K562 (cell line): Measurements from ENCODE around the gene ACOT13. TPM values are rescaled to one million over a fixed set of nuclear protein-coding genes. Genes with fewer than 3 reads are reported as not detected.
A peak's percentile ranks its signal among the peaks of the same experiment; 100 is the strongest.

Experiments
- CXXC5 ChIP-seq: fragments of 250-450 bp; sonication (Bioruptor Pico); IDR thresholded peaks from 2 replicates; pipeline ENCODE4 v1.8.0; 2022; ENCODE audit warnings: inconsistent platforms, mild to moderate bottlenecking, moderate library complexity
- DEAF1 ChIP-seq: fragments of 450-650 bp; formaldehyde crosslinking; IDR thresholded peaks from 2 replicates; pipeline ENCODE4 v1.4.0; 2020; ENCODE audit warnings: mild to moderate bottlenecking, moderate library complexity
- ELF1 ChIP-seq: fragments of 200-800 bp; sonication (Bioruptor generic); IDR thresholded peaks from 2 replicates; pipeline ENCODE4 v1.6.1; 2016; ENCODE audit warnings: missing genetic modification characterization, missing compliant biosample characterization
- EWSR1 ChIP-seq: fragments of 450-650 bp; IDR thresholded peaks from 2 replicates; pipeline ENCODE4 v1.6.1; 2018; ENCODE audit warnings: borderline replicate concordance, mild to moderate bottlenecking, low read depth, moderate library complexity; ENCODE audit not compliant: partially characterized antibody
- HMBOX1 ChIP-seq: sonication (generic); IDR thresholded peaks from 2 replicates; pipeline ENCODE4 v1.6.1; 2016
- HNRNPLL ChIP-seq: fragments of 200-400 bp; formaldehyde crosslinking; IDR thresholded peaks from 2 replicates; pipeline ENCODE4 v1.6.1; 2017; ENCODE audit warnings: low read length, low read depth, mild to moderate bottlenecking; ENCODE audit not compliant: poor library complexity, severe bottlenecking
- MECOM ChIP-seq: fragments of 250-450 bp; sonication (Bioruptor Pico); IDR thresholded peaks from 2 replicates; pipeline ENCODE4 v1.8.0; 2022; ENCODE audit warnings: inconsistent platforms
- NKRF ChIP-seq: fragments of 450-650 bp; IDR thresholded peaks from 2 replicates; pipeline ENCODE4 v1.6.1; 2016; ENCODE audit warnings: borderline replicate concordance
- NRF1 ChIP-seq, 2 experiments: fragments of 450-650 bp; IDR thresholded peaks in 1 of 2; conservative IDR thresholded peaks in 1 of 2; 2 replicates each; pipeline ENCODE4 v1.6.1; 2014; ENCODE audit warnings: mild to moderate bottlenecking in 2 of 2
- RBBP5 ChIP-seq: fragments of 200-600 bp; sonication (generic); IDR thresholded peaks from 2 replicates; pipeline ENCODE4 v1.6.1; 2012; ENCODE audit warnings: borderline replicate concordance, mild to moderate bottlenecking, low read length, control low read depth, inconsistent platforms; ENCODE audit not compliant: insufficient read depth, poor library complexity, severe bottlenecking
- SNRNP70 ChIP-seq: fragments of 200-400 bp; formaldehyde crosslinking; optimal IDR thresholded peaks from 2 replicates; pipeline ENCODE3; 2017; ENCODE audit warnings: low read depth, low read length
- ZNF551 ChIP-seq: fragments of 250-450 bp; sonication (Bioruptor Pico); IDR thresholded peaks from 2 replicates; pipeline ENCODE4 v1.5.0; 2021; ENCODE audit warnings: mild to moderate bottlenecking, moderate library complexity
- polyA plus RNA-seq, 8 experiments: library from polyadenylated mRNA; depleted of rRNA in 4 of 8; stranded (reverse) in 5 of 8; unstranded in 3 of 8; fragments of >200 nt; fragmentation: Nextera tagmentation in 2 of 8; fragmentation: Illumina TruSeq in 1 of 8; extraction: Ambion mirVana in 2 of 8; extraction: Trizol in 1 of 8; gene quantifications; 2 replicates each; pipeline versions ENCODE4 v1.2.1 to v1.2.3, GENCODE V29; 2011 to 2014; ENCODE audit warnings: inconsistent platforms in 1 of 8, missing spikeins in 1 of 8
- total RNA-seq, 7 experiments: library from RNA; depleted of rRNA in 6 of 7; stranded (reverse); fragments of >200 nt in 6 of 7; fragmentation: Illumina TruSeq in 2 of 7; extraction: Trizol in 2 of 7; gene quantifications; 2 replicates each; pipeline versions ENCODE4 v1.2.1 to v1.2.3, GENCODE V29; 2011 to 2021; ENCODE audit warnings: low replicate concordance in 1 of 7
- TF ChIP-seq, protein P1 (sequence below), 2 experiments: fragments of 450-650 bp in 1 of 2; sonication (generic) in 1 of 2; formaldehyde crosslinking in 1 of 2; IDR thresholded peaks; 2 replicates each; pipeline versions ENCODE4 v1.7.1 to v1.9.0; 2016 to 2022; ENCODE audit warnings: inconsistent platforms in 1 of 2, mild to moderate bottlenecking in 1 of 2, missing genetic modification reagents in 1 of 2

ACOT13 gene
- total and polyA plus RNA-seq, 9 of the 15 experiments (the other 6 are each of a cell fraction or from before 2014, with no cell fraction given): 14.1 to 129 (median 65.7) TPM

DNA sequence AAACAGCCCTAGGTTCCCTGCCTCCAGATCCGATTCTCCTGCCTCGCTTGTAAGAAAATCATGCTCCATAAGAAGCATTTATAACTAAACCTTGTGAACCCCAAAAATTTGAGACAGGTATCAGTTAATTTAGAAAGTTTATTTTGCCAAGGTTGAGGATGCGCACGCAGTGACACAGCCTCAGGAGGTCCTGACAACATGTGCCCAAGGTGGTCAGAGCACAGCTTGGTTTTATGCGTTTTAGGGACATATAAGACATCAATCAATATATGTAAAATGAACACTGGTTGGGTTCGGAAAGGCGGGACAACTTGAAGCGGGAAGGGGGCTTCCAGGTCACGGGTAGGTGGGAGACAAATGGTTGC is 2.1 kb downstream of the ACOT13 start (continued):
- TF ChIP-seq HMBOX1 (no peak), ELF1 (tag) (0 out of 2 replicates have a peak, but pooled peaks have one; percentile 26), ZNF551 (CRISPR knock-in tag) (no peak), MECOM (0 out of 2 replicates have a peak, but pooled peaks have one; percentile 13), HNRNPLL (no peak), EWSR1 (no peak), NKRF (peak; percentile 47; the same call in 1 of the 2 replicates), DEAF1 (CRISPR knock-in tag) (no peak), RBBP5 (peak; percentile 47), CXXC5 (CRISPR knock-in tag) (no peak), NRF1 (conservative IDR thresholded peaks at IDR 0.05 in 1 of 2, IDR thresholded peaks at IDR 0.05 in 1 of 2) (peak; percentile 53 to 59), SNRNP70 (no peak)
- TF ChIP-seq, protein P1, sequence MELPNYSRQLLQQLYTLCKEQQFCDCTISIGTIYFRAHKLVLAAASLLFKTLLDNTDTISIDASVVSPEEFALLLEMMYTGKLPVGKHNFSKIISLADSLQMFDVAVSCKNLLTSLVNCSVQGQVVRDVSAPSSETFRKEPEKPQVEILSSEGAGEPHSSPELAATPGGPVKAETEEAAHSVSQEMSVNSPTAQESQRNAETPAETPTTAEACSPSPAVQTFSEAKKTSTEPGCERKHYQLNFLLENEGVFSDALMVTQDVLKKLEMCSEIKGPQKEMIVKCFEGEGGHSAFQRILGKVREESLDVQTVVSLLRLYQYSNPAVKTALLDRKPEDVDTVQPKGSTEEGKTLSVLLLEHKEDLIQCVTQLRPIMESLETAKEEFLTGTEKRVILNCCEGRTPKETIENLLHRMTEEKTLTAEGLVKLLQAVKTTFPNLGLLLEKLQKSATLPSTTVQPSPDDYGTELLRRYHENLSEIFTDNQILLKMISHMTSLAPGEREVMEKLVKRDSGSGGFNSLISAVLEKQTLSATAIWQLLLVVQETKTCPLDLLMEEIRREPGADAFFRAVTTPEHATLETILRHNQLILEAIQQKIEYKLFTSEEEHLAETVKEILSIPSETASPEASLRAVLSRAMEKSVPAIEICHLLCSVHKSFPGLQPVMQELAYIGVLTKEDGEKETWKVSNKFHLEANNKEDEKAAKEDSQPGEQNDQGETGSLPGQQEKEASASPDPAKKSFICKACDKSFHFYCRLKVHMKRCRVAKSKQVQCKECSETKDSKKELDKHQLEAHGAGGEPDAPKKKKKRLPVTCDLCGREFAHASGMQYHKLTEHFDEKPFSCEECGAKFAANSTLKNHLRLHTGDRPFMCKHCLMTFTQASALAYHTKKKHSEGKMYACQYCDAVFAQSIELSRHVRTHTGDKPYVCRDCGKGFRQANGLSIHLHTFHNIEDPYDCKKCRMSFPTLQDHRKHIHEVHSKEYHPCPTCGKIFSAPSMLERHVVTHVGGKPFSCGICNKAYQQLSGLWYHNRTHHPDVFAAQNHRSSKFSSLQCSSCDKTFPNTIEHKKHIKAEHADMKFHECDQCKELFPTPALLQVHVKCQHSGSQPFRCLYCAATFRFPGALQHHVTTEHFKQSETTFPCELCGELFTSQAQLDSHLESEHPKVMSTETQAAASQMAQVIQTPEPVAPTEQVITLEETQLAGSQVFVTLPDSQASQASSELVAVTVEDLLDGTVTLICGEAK (IDR thresholded peaks at IDR 0.05): 0 out of 2 replicates have a peak, but pooled peaks have one; percentile 42
- TF ChIP-seq, protein P1 (CRISPR knock-in tag; IDR thresholded peaks at IDR 0.05): no peak
